ENCODE results near the gene PIP5K1B.
"Not testable (repeated sequence)": the region's sequence is repeated elsewhere in the genome, so short reads cannot be mapped to it uniquely, and the experiment has no call there.

The PIP5K1B gene

GRCh38 chr9:68961587-68961986 is 256.5 kb downstream of the PIP5K1B start:
- DNase-seq (ENCODE audit: low read depth) = no peak

- no peak for DNase-seq (ENCODE audit: low read depth)
These were observed 258.4 kb downstream of the PIP5K1B start for GRCh38 chr9:68963416-68963815.

- DNase-seq (ENCODE audit: low read depth) = no peak
These were observed 259.1 kb downstream of the PIP5K1B start for GRCh38 chr9:68964102-68964541.

GRCh38 chr9:68964765-68965164 is 259.7 kb downstream of the PIP5K1B start:
- DNase-seq (ENCODE audit: low read depth) = no peak

- no peak for DNase-seq (ENCODE audit: low read depth)
These were observed 261.5 kb downstream of the PIP5K1B start for GRCh38 chr9:68966496-68966944.

GRCh38 chr9:68967800-68968199 is 262.8 kb downstream of the PIP5K1B start:
- DNase-seq (ENCODE audit: low read depth) = no peak

GRCh38 chr9:68969538-68969937 is 264.5 kb downstream of the PIP5K1B start:
- no peak for DNase-seq (ENCODE audit: low read depth)

- no peak for DNase-seq (ENCODE audit: low read depth)
These were observed 265.1 kb downstream of the PIP5K1B start for GRCh38 chr9:68970151-68970550.

GRCh38 chr9:68973619-68974018 is 268.6 kb downstream of the PIP5K1B start:
- no peak for DNase-seq (ENCODE audit: low read depth)

- DNase-seq (ENCODE audit: low read depth) = no peak
These were observed 269.4 kb downstream of the PIP5K1B start for GRCh38 chr9:68974431-68974830.

- DNase-seq (ENCODE audit: low read depth) = no peak
These were observed 269.9 kb downstream of the PIP5K1B start for GRCh38 chr9:68974901-68975300.

- DNase-seq (ENCODE audit: low read depth) = no peak
These were observed 270.5 kb downstream of the PIP5K1B start for GRCh38 chr9:68975365-68976043.

- no peak for DNase-seq (ENCODE audit: low read depth)
These were observed 273.0 kb downstream of the PIP5K1B start for GRCh38 chr9:68978066-68978465.

- no peak for DNase-seq (ENCODE audit: low read depth)
These were observed 273.5 kb downstream of the PIP5K1B start for GRCh38 chr9:68978501-68978900.

- DNase-seq (ENCODE audit: low read depth) = no peak
These were observed 274.7 kb downstream of the PIP5K1B start for GRCh38 chr9:68979538-68980314.

GRCh38 chr9:68980341-68980914 is 275.4 kb downstream of the PIP5K1B start:
- no peak for DNase-seq (ENCODE audit: low read depth)

- DNase-seq (ENCODE audit: low read depth) = no peak
These were observed 276.7 kb downstream of the PIP5K1B start for GRCh38 chr9:68981789-68982188.

- no peak for DNase-seq (ENCODE audit: low read depth)
These were observed 278.0 kb downstream of the PIP5K1B start for GRCh38 chr9:68983008-68983411.

GRCh38 chr9:68983522-68984424 is 278.7 kb downstream of the PIP5K1B start:
- no peak for DNase-seq (ENCODE audit: low read depth)

GRCh38 chr9:68986949-68987348 is 281.9 kb downstream of the PIP5K1B start:
- not testable (repeated sequence) for DNase-seq (ENCODE audit: low read depth)

GRCh38 chr9:68991457-68991856 is 286.4 kb downstream of the PIP5K1B start:
- DNase-seq (ENCODE audit: low read depth) = no peak

GRCh38 chr9:68995776-68996175 is 290.7 kb downstream of the PIP5K1B start:
- DNase-seq (ENCODE audit: low read depth) = no peak

Measured in T-helper 22 cell (primary cell).